ENCODE results near the gene CDH4.

- TF ChIP-seq CTCF (IDR thresholded peaks at IDR 0.05): no peak
- no peak for TF ChIP-seq POLR2A (IDR thresholded peaks at IDR 0.05)
- TF ChIP-seq POLR2AphosphoS5 (IDR thresholded peaks at IDR 0.05): no peak
- no peak for TF ChIP-seq EP300 (IDR thresholded peaks at IDR 0.05)
Measured at GRCh38 chr20:61259741-61260140, 7.7 kb downstream of the CDH4 start.

Data from sigmoid colon (tissue), 4 donors.